ENCODE data around the gene HOXD4. TPM values are rescaled to one million over a fixed set of nuclear protein-coding genes. Genes with fewer than 3 reads are reported as not detected.

The HOXD4 gene
- polyA plus RNA-seq, 1 of the 3 experiments (the other 2 are of a cell fraction) = 1.0 TPM

DNA sequence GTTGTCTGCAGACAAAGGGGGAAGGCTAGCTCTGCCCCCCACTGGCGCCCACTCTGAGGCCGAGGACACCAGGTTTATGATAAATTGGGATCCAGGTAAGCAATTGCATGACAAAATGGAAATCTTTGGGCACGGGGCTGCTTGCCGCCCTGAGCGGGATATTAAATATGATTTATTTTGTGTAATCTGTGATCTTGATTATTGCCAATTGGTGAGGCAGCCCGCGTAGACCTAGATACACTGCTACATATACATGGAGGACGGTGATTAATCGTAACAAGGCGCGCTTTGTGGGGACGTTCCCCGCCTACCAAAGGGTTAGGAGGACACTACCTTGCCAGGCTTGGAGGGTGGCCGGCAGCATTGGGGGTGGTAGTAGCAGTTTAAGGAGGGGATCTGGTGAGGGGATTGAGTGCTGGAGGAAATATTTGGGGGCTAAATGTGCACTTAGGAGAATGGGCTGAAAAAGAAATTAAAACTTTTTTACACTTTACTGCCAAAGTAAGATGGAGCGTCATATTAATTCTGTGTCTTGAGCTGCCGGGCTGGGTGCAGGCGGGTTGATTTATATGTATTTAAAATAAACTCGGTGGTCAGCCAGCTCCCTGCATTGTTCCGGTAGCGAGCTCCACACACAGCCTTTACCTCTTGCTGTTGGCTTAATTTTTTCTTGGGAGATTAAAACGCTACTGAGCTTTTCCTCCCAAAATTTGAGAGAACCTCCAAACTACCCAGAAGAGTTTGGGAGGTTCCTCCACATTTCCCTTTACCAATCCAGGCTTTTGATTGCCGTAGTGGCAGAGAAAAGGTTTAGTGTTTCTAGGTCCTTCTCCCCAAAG, 9.9 kb downstream of the HOXD4 start:
- Histone ChIP-seq H3K4me3 (ENCODE audit: low read depth in 2 of 2, low read length in 1 of 2) (no peak overlapping the region), H3F3A (replicated peaks; ENCODE audit: insufficient read depth) (no peaks in the 10 kb centered on the region), H3K4me2 (no peak overlapping the region), H3K27me3 (ENCODE audit: insufficient read depth) (no peaks in the 10 kb centered on the region), H3K36me3 (replicated peaks in 1 of 2; ENCODE audit: control insufficient read depth in 1 of 2, insufficient read depth in 2 of 2, low read length in 1 of 2) (peaks cover 0 to 3% of the 10 kb centered on the region in 2 experiments), H3K4me1 (ENCODE audit: control insufficient read depth in 1 of 2, insufficient read depth in 2 of 2, low read depth in 1 of 2, low read length in 1 of 2) (peaks cover 0 to 8% of the 10 kb centered on the region in 2 experiments; a peak in 2 of 4 replicates), H3K9ac (no peak overlapping the region), H3K27ac (ENCODE audit: low read depth in 2 of 2, low read length in 1 of 2) (no peak overlapping the region), H4K20me1 (ENCODE audit: insufficient read depth) (no peaks in the 10 kb centered on the region), H2AFZ (ENCODE audit: low read depth) (no peak overlapping the region), H3K79me2 (ENCODE audit: insufficient read depth) (no peaks in the 10 kb centered on the region), H3K9me2 (no peaks in the 10 kb centered on the region), H3K9me3 (no peaks in the 10 kb centered on the region)
- ChIA-PET POLR2A (interaction anchor here (1.6 kb wide), 1 partner anchor 393 kb away, joined by 3 read pairs; no protein-coding TSS in a partner anchor), CTCF (interaction anchor here (0.9 to 2.0 kb wide), 6 partner anchors 8 to 477 kb away, joined by 3 to 8 read pairs (median 4); no protein-coding TSS in a partner anchor)
- no peak for TF ChIP-seq TAF1 (IDR thresholded peaks at IDR 0.05; ENCODE audit: borderline replicate concordance, low read depth, low read length)
- TF ChIP-seq RCOR1 (IDR thresholded peaks at IDR 0.05; ENCODE audit: low read length) = no peak
- TF ChIP-seq, protein P1, sequence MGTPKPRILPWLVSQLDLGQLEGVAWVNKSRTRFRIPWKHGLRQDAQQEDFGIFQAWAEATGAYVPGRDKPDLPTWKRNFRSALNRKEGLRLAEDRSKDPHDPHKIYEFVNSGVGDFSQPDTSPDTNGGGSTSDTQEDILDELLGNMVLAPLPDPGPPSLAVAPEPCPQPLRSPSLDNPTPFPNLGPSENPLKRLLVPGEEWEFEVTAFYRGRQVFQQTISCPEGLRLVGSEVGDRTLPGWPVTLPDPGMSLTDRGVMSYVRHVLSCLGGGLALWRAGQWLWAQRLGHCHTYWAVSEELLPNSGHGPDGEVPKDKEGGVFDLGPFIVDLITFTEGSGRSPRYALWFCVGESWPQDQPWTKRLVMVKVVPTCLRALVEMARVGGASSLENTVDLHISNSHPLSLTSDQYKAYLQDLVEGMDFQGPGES (IDR thresholded peaks at IDR 0.05; ENCODE audit: low read depth, low read length) = no peak
- no peak for DNase-seq
- 93% methylated on average over 22 of the region's 22 CpGs for WGBS (ENCODE audit: low lambda C conversion rate)

DNA sequence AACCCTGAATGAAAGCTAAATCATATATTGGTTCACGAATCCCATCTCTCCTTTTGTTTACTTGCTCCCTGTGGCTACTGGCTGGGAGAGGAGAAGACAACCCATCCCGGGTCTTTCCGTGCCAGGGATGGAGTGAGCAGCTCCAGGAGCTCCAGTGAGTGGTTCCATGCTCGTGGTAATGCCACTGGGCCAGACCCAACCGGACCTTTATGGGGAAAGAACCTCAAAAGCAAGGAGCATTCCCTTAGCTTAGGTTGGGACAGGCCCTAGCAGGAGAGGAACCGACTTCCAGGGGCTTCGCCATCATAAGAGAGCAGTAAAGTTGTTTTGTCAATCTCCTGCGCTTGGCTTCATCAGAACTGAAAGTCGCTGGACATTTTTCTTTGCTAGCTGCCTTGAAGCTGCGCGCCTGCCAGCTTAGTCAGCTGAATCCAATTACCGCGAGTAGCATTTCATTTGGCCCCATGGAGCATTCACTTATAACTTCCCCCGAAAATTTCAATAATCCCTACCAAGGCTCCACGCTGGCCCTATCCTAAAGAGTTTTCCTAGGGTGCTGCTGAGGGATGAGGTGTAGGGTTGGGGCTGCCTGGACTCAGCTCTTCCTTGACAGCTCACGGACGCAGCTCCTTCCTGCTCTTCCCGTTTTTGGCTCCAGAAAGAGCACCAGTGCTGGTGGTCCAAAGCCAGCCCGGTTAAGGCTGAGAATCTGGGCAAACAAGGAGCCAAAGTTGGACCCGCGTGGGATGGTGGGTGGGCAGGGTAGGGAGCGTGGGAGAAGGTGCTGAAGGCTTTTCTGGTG, 10.7 kb downstream of the HOXD4 start:
- Histone ChIP-seq H3K9me2 (no peaks in the 10 kb centered on the region), H4K20me1 (ENCODE audit: insufficient read depth) (no peaks in the 10 kb centered on the region), H3K4me2 (no peak overlapping the region), H3F3A (replicated peaks; ENCODE audit: insufficient read depth) (no peaks in the 10 kb centered on the region), H3K9me3 (no peaks in the 10 kb centered on the region), H3K79me2 (ENCODE audit: insufficient read depth) (no peaks in the 10 kb centered on the region), H3K4me1 (ENCODE audit: control insufficient read depth in 1 of 2, insufficient read depth in 2 of 2, low read depth in 1 of 2, low read length in 1 of 2) (peaks cover 0 to 3% of the 10 kb centered on the region in 2 experiments; a peak in 2 of 4 replicates), H3K27me3 (ENCODE audit: insufficient read depth) (no peaks in the 10 kb centered on the region), H3K27ac (ENCODE audit: low read depth in 2 of 2, low read length in 1 of 2) (no peak overlapping the region), H3K9ac (no peak overlapping the region), H2AFZ (ENCODE audit: low read depth) (no peak overlapping the region), H3K36me3 (replicated peaks in 1 of 2; ENCODE audit: control insufficient read depth in 1 of 2, insufficient read depth in 2 of 2, low read length in 1 of 2) (peaks cover 0 to 3% of the 10 kb centered on the region in 2 experiments), H3K4me3 (ENCODE audit: low read depth in 2 of 2, low read length in 1 of 2) (no peak overlapping the region)
- no peak for TF ChIP-seq NFIC (IDR thresholded peaks at IDR 0.05; ENCODE audit: borderline replicate concordance)
- no peak for TF ChIP-seq TEAD4 (IDR thresholded peaks at IDR 0.05; ENCODE audit: borderline replicate concordance, insufficient read depth)
- TF ChIP-seq, protein P2, sequence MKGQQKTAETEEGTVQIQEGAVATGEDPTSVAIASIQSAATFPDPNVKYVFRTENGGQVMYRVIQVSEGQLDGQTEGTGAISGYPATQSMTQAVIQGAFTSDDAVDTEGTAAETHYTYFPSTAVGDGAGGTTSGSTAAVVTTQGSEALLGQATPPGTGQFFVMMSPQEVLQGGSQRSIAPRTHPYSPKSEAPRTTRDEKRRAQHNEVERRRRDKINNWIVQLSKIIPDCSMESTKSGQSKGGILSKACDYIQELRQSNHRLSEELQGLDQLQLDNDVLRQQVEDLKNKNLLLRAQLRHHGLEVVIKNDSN (IDR thresholded peaks at IDR 0.05; ENCODE audit: borderline replicate concordance, low read depth) = no peak
- TF ChIP-seq SMC3 (IDR thresholded peaks at IDR 0.05; ENCODE audit: low read depth, low read length) = no peak
- no peak for TF ChIP-seq RFX5 (IDR thresholded peaks at IDR 0.05; ENCODE audit: low read length)
- no peak for TF ChIP-seq RCOR1 (IDR thresholded peaks at IDR 0.05; ENCODE audit: low read length)
- TF ChIP-seq, protein P3, sequence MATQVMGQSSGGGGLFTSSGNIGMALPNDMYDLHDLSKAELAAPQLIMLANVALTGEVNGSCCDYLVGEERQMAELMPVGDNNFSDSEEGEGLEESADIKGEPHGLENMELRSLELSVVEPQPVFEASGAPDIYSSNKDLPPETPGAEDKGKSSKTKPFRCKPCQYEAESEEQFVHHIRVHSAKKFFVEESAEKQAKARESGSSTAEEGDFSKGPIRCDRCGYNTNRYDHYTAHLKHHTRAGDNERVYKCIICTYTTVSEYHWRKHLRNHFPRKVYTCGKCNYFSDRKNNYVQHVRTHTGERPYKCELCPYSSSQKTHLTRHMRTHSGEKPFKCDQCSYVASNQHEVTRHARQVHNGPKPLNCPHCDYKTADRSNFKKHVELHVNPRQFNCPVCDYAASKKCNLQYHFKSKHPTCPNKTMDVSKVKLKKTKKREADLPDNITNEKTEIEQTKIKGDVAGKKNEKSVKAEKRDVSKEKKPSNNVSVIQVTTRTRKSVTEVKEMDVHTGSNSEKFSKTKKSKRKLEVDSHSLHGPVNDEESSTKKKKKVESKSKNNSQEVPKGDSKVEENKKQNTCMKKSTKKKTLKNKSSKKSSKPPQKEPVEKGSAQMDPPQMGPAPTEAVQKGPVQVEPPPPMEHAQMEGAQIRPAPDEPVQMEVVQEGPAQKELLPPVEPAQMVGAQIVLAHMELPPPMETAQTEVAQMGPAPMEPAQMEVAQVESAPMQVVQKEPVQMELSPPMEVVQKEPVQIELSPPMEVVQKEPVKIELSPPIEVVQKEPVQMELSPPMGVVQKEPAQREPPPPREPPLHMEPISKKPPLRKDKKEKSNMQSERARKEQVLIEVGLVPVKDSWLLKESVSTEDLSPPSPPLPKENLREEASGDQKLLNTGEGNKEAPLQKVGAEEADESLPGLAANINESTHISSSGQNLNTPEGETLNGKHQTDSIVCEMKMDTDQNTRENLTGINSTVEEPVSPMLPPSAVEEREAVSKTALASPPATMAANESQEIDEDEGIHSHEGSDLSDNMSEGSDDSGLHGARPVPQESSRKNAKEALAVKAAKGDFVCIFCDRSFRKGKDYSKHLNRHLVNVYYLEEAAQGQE (IDR thresholded peaks at IDR 0.05; ENCODE audit: low read depth, low read length) = no peak
- no peak for TF ChIP-seq GABPA (IDR thresholded peaks at IDR 0.05; ENCODE audit: low read depth)
- TF ChIP-seq SIN3A (IDR thresholded peaks at IDR 0.05; ENCODE audit: borderline replicate concordance, low read depth, low read length) = no peak
- TF ChIP-seq EZH2phosphoT487 (IDR thresholded peaks at IDR 0.05; ENCODE audit: borderline replicate concordance, low read depth) = no peak
- no peak for TF ChIP-seq MEF2A (IDR thresholded peaks at IDR 0.05; ENCODE audit: borderline replicate concordance, low read depth)
- no peak for TF ChIP-seq POLR2AphosphoS5 (IDR thresholded peaks at IDR 0.05; ENCODE audit: low read depth, low read length)
- TF ChIP-seq CHD2 (IDR thresholded peaks at IDR 0.05; ENCODE audit: low read length, partially characterized antibody) = no peak
- TF ChIP-seq FOXM1 (IDR thresholded peaks at IDR 0.05; ENCODE audit: low read depth) = no peak
- DNase-seq = no peak
- CTCF ChIA-PET = interaction anchor here (0.7 to 2.0 kb wide), 6 partner anchors 21 to 490 kb away, joined by 3 to 8 read pairs (median 6); no protein-coding TSS in a partner anchor
- POLR2A ChIA-PET = interaction anchor here (1.6 kb wide), 1 partner anchor 392 kb away, joined by 3 read pairs; no protein-coding TSS in a partner anchor
- 86% methylated on average over 20 of the region's 22 CpGs for WGBS (ENCODE audit: low lambda C conversion rate)

Measured in SK-N-SH (cell line).